Endothelial cell of umbilical vein (primary cell): ENCODE data around the gene C16orf95. TPM values are rescaled to one million over a fixed set of nuclear protein-coding genes. Genes with fewer than 3 reads are reported as not detected.

Experiments
- BruUV-seq: library from RNA; stranded (reverse); fragments of 400-500 nt; replicated peaks from 2 replicates; lab custom pipeline; 2021; lab: Mats Ljungman, UMichigan
- CTCF ChIA-PET: fragments of 300-600, 350-600 bp; sonication (Branson Sonifier 250); formaldehyde crosslinking; loops from one replicate; lab custom pipeline; 2021; ENCODE audit warnings: antibody characterized with exemption, inconsistent platforms; lab: Charles Lee
- POLR2A ChIA-PET: fragments of 300-600, 350-600 bp; sonication (Branson Sonifier 250); formaldehyde crosslinking; loops from one replicate; lab custom pipeline; 2021; ENCODE audit warnings: antibody characterized with exemption, inconsistent platforms; lab: Charles Lee
- DNase-seq: peaks from one replicate; pipeline ENCODE4 v3.0.0-alpha.2; 2011; ENCODE audit warnings: low read depth, low spot score
- FAIRE-seq: peaks from 2 replicates; lab custom pipeline; 2011; peaks lifted over from hg19 to GRCh38; lab: Jason Lieb, UNC
- H2AFZ ChIP-seq: 2 replicates; pipeline ENCODE4 v1.6.0; 2012; ENCODE audit warnings: low read depth, low read length, control low read depth, inconsistent platforms
- H3K27ac ChIP-seq: 2 replicates; pipeline ENCODE4 v1.5.1; 2011; ENCODE audit warnings: low read depth, mild to moderate bottlenecking, control low read depth, low read length, moderate library complexity; ENCODE audit not compliant: insufficient read depth
- H3K27me3 ChIP-seq, 2 experiments: 2 replicates each; pipeline versions ENCODE4 v1.6.0 to v1.6.1; 2011; ENCODE audit warnings: low read length in 2 of 2, mixed read lengths in 1 of 2; ENCODE audit not compliant: control insufficient read depth in 2 of 2, insufficient read depth in 2 of 2
- H3K36me3 ChIP-seq, 2 experiments: 2 replicates in 1 of 2; 3 replicates in 1 of 2; pipeline ENCODE4 v1.5.1; 2011; ENCODE audit warnings: low read length in 2 of 2, mild to moderate bottlenecking in 1 of 2, moderate library complexity in 1 of 2; ENCODE audit not compliant: control insufficient read depth in 2 of 2, insufficient read depth in 2 of 2; ENCODE audit errors: extremely low read depth in 1 of 2
- H3K4me1 ChIP-seq: 3 replicates; pipeline ENCODE4 v1.5.1; 2011; ENCODE audit warnings: mild to moderate bottlenecking, low read length; ENCODE audit not compliant: control insufficient read depth, insufficient read depth; ENCODE audit errors: extremely low read depth
- H3K4me2 ChIP-seq: 2 replicates; pipeline ENCODE4 v1.6.1; 2011; ENCODE audit warnings: low read length, control low read depth, mixed read lengths; ENCODE audit not compliant: insufficient read depth
- H3K4me3 ChIP-seq, 3 experiments: fragments of 200-600 bp in 1 of 3; sonication (generic), shearing (Covaris generic) in 1 of 3; replicated peaks in 1 of 3; 2 replicates each; pipeline ENCODE4 v1.5.1; 2011 to 2016; ENCODE audit warnings: control low read depth in 3 of 3, low read length in 3 of 3, mild to moderate bottlenecking in 2 of 3, inconsistent platforms in 1 of 3, low read depth in 1 of 3, moderate library complexity in 1 of 3; ENCODE audit not compliant: insufficient read depth in 1 of 3
- H3K79me2 ChIP-seq: 2 replicates; pipeline ENCODE4 v1.6.0; 2012; ENCODE audit warnings: low read length, inconsistent platforms; ENCODE audit not compliant: control insufficient read depth, insufficient read depth
- H3K9ac ChIP-seq: replicated peaks from 2 replicates; pipeline ENCODE3; 2011; ENCODE audit warnings: low read length, control low read depth; ENCODE audit not compliant: insufficient read depth; ENCODE audit errors: extremely low read depth
- H3K9me1 ChIP-seq: replicated peaks from 3 replicates; pipeline ENCODE4 v1.6.0; 2011; ENCODE audit warnings: mild to moderate bottlenecking, low read length; ENCODE audit not compliant: control insufficient read depth, insufficient read depth; ENCODE audit errors: extremely low read depth
- H3K9me3 ChIP-seq: replicated peaks from 2 replicates; pipeline ENCODE4 v1.5.1; 2012; ENCODE audit warnings: low read length, inconsistent platforms; ENCODE audit not compliant: control insufficient read depth, insufficient read depth
- H4K20me1 ChIP-seq: replicated peaks from 2 replicates; pipeline ENCODE3; 2011; ENCODE audit warnings: mild to moderate bottlenecking, low read length; ENCODE audit not compliant: control insufficient read depth, insufficient read depth; ENCODE audit errors: extremely low read depth
- EZH2 ChIP-seq: IDR thresholded peaks from 2 replicates; pipeline ENCODE4 v1.6.1; 2012; ENCODE audit warnings: borderline replicate concordance, low read depth, mild to moderate bottlenecking, moderate library complexity, low read length, inconsistent platforms; ENCODE audit not compliant: severe bottlenecking
- FOS ChIP-seq: IDR thresholded peaks from 2 replicates; pipeline ENCODE4 v1.6.1; 2011; ENCODE audit warnings: mild to moderate bottlenecking, low read length, moderate library complexity, borderline replicate concordance; ENCODE audit not compliant: insufficient read depth
- GATA2 ChIP-seq: IDR thresholded peaks from 2 replicates; pipeline ENCODE4 v1.7.0; 2011; ENCODE audit warnings: low read depth, mild to moderate bottlenecking, moderate library complexity, mixed read lengths, low read length; ENCODE audit not compliant: insufficient read length, insufficient read depth
- JUN ChIP-seq: IDR thresholded peaks from 2 replicates; pipeline ENCODE4 v1.6.1; 2011; ENCODE audit warnings: borderline replicate concordance, low read depth; ENCODE audit not compliant: insufficient read length, insufficient read depth
- MYC ChIP-seq: IDR thresholded peaks from one replicate; pipeline ENCODE4 v1.6.1; 2011; ENCODE audit warnings: mild to moderate bottlenecking, low read depth, low read length
- POLR2A ChIP-seq: IDR thresholded peaks from 2 replicates; pipeline ENCODE4 v1.6.1; 2012; ENCODE audit warnings: low read depth, mild to moderate bottlenecking, control low read depth, low read length
- POLR2AphosphoS5 ChIP-seq: IDR thresholded peaks from 2 replicates; pipeline ENCODE4 v1.6.1; 2012; ENCODE audit warnings: low read depth, mild to moderate bottlenecking, control low read depth, low read length, moderate library complexity; ENCODE audit not compliant: insufficient read depth
- dilution Hi-C: fragments of 300-500 bp; cut with MboI; formaldehyde crosslinking; loops from one replicate; pipeline ENCODE4 v1.15.0; 2019; ENCODE audit warnings: low sequenced_read_pairs; ENCODE audit not compliant: extremely low pct_ligation_motif_present
- intact Hi-C: fragments of 100-400 bp; cut with micrococcal nuclease; formaldehyde crosslinking; loops from one replicate; pipeline ENCODE4 v1.10.0; 2022
- polyA plus RNA-seq, 4 experiments: library from polyadenylated mRNA; depleted of rRNA in 3 of 4; stranded (reverse) in 3 of 4; unstranded in 1 of 4; fragments of >200 nt; gene quantifications; 2 replicates each; pipeline versions ENCODE4 v1.2.1 to v1.2.3, GENCODE V29; 2011 to 2012; ENCODE audit warnings: missing spikeins in 1 of 4
- total RNA-seq: library from RNA; stranded (reverse); gene quantifications from 2 replicates; pipeline ENCODE4 v1.2.3, GENCODE V29; 2021
- TF ChIP-seq, protein P1 (sequence below): IDR thresholded peaks from 2 replicates; pipeline ENCODE4 v1.6.1; 2011; ENCODE audit not compliant: insufficient read depth, insufficient read length
- TF ChIP-seq, protein P2 (sequence below), 2 donors: IDR thresholded peaks; 1 replicate in 1 of 2; 2 replicates in 1 of 2; pipeline ENCODE4 v1.5.1; 2011; ENCODE audit warnings: low read length in 2 of 2, mild to moderate bottlenecking in 2 of 2, moderate library complexity in 2 of 2, control low read depth in 1 of 2, inconsistent platforms in 1 of 2, low read depth in 1 of 2; ENCODE audit not compliant: insufficient read depth in 1 of 2; ENCODE audit errors: extremely low read depth in 1 of 2

The C16orf95 gene
- total and polyA plus RNA-seq, 2 donors (not counting 3 experiments of a cell fraction or from before 2014, with no cell fraction given): 4.0 to 6.6 TPM

DNA sequence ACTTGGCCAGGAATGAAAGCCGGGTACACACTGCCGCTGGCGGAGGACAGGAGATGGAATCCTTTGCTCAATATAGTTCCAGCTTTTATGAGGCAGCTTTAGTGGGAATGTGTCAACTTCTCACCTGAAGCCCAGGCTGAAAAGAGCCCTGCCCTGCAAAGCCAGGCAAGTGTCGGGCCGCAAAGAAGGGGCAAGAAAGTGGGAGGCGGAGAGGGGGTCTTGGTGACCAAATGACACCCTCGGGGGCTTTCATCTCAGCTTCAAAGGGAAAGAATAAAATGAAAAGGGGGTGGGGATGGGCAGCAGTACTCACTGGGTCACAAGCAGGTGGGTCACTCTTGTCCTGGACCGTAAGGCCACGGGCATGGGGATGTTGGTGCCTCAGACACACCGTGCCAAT, 62.9 kb downstream of the C16orf95 start:
- Histone ChIP-seq H3K79me2 (no peaks in the 10 kb centered on the region), H4K20me1 (no peaks in the 10 kb centered on the region), H2AFZ (no peak overlapping the region), H3K36me3 (no peaks in the 10 kb centered on the region), H3K27me3 (peaks cover 1 to 2% of the 10 kb centered on the region in 2 experiments), H3K9me1 (no peaks in the 10 kb centered on the region), H3K9ac (no peak overlapping the region), H3K4me1 (no peaks in the 10 kb centered on the region), H3K4me2 (no peak overlapping the region), H3K27ac (no peak overlapping the region), H3K9me3 (no peaks in the 10 kb centered on the region), H3K4me3 (no peak overlapping the region)
- no peak for TF ChIP-seq POLR2AphosphoS5
- no peak for TF ChIP-seq EZH2
- no peak for TF ChIP-seq MYC
- TF ChIP-seq GATA2: no peak
- DNase-seq (no peak), FAIRE-seq (no peak)
- POLR2A ChIA-PET: no interaction called here
- BruUV-seq: no TSS peak
- CTCF ChIA-PET: no interaction called here
- dilution Hi-C loops: no loop called here
- intact Hi-C loops: no loop called here

DNA sequence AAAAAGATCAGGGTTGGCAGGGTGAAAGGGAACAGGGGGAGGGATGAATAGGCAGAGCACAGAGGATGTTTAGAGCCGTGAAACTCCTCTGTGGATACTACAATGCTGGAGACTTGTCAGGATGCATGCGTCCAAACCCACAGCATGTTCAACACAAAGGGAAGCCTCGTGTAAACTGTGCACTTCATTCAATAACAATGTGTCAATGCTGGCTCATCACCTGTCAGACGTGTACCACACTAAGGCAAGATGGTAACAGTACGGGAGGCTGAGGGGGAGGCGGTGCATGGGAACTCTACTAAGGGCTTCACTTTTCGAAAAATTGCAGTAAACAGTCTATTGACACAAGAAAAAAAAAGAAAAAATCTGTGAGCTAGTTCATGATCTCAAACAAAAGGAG, 63.7 kb downstream of the C16orf95 start:
- H4K20me1 ChIP-seq: no peaks in the 10 kb centered on the region
- BruUV-seq: no TSS peak
- POLR2A ChIA-PET: no interaction called here
- no peak for DNase-seq
- H3K4me1 ChIP-seq: no peaks in the 10 kb centered on the region
- no peak for FAIRE-seq
- H3K36me3 ChIP-seq: no peaks in the 10 kb centered on the region
- no peak for TF ChIP-seq POLR2AphosphoS5
- no peak for TF ChIP-seq GATA2
- TF ChIP-seq, protein P1, sequence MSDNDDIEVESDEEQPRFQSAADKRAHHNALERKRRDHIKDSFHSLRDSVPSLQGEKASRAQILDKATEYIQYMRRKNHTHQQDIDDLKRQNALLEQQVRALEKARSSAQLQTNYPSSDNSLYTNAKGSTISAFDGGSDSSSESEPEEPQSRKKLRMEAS: no peak
- no peak for TF ChIP-seq FOS
- TF ChIP-seq POLR2A: no peak
- no peak for TF ChIP-seq EZH2
- no peak for TF ChIP-seq MYC
- TF ChIP-seq, protein P2, sequence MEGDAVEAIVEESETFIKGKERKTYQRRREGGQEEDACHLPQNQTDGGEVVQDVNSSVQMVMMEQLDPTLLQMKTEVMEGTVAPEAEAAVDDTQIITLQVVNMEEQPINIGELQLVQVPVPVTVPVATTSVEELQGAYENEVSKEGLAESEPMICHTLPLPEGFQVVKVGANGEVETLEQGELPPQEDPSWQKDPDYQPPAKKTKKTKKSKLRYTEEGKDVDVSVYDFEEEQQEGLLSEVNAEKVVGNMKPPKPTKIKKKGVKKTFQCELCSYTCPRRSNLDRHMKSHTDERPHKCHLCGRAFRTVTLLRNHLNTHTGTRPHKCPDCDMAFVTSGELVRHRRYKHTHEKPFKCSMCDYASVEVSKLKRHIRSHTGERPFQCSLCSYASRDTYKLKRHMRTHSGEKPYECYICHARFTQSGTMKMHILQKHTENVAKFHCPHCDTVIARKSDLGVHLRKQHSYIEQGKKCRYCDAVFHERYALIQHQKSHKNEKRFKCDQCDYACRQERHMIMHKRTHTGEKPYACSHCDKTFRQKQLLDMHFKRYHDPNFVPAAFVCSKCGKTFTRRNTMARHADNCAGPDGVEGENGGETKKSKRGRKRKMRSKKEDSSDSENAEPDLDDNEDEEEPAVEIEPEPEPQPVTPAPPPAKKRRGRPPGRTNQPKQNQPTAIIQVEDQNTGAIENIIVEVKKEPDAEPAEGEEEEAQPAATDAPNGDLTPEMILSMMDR (IDR thresholded peaks at IDR 0.05; ENCODE audit: extremely low read depth in 1 of 2, insufficient read depth in 1 of 2, low read depth in 1 of 2, low read length in 2 of 2): no peak
- no peak for TF ChIP-seq JUN
- intact Hi-C loops (no loop called here), dilution Hi-C loops (no loop called here)
- no peak overlapping the region for H3K4me3 ChIP-seq
- H2AFZ ChIP-seq: no peak overlapping the region
- no peaks in the 10 kb centered on the region for H3K9me1 ChIP-seq
- CTCF ChIA-PET: interaction anchor here (1.0 kb wide), 1 partner anchor 25 kb away, joined by 4 read pairs; no protein-coding TSS in a partner anchor
- no peak overlapping the region for H3K9ac ChIP-seq
- H3K9me3 ChIP-seq: no peaks in the 10 kb centered on the region
- no peak overlapping the region for H3K4me2 ChIP-seq
- H3K27me3 ChIP-seq: peaks cover 2 to 3% of the 10 kb centered on the region in 2 experiments
- H3K79me2 ChIP-seq: no peaks in the 10 kb centered on the region
- H3K27ac ChIP-seq: no peak overlapping the region
